Colonic mucosa (tissue), 4 donors: ENCODE results near the gene GNG7. TPM values are rescaled to one million over a fixed set of nuclear protein-coding genes. Genes with fewer than 3 reads are reported as not detected.

ENCODE experiments used
- DNase-seq: peaks from one replicate; pipeline ENCODE4 v3.0.0-alpha.2; 2020
- H3K27ac ChIP-seq: fragments of 200-600 bp; one replicate; pipeline ENCODE4 v1.8.0; 2021
- H3K27me3 ChIP-seq: fragments of 200-600 bp; one replicate; pipeline ENCODE4 v1.8.0; 2021
- H3K36me3 ChIP-seq: fragments of 200-600 bp; one replicate; pipeline ENCODE4 v1.8.0; 2021
- H3K4me1 ChIP-seq: fragments of 200-600 bp; one replicate; pipeline ENCODE4 v1.8.0; 2021; ENCODE audit warnings: mild to moderate bottlenecking
- H3K4me3 ChIP-seq: fragments of 200-600 bp; one replicate; pipeline ENCODE4 v1.8.0; 2021
- H3K9ac ChIP-seq, 2 donors: one replicate each; pipeline ENCODE4 v1.7.0; 2013; ENCODE audit warnings: control low read depth in 2 of 2, low read depth in 2 of 2, low read length in 2 of 2
- H3K9me3 ChIP-seq: fragments of 200-600 bp; one replicate; pipeline ENCODE4 v1.8.0; 2021
- intact Hi-C: fragments of 100-400 bp; cut with DNase I; formaldehyde crosslinking; loops from one replicate; pipeline ENCODE4 v1.14.1; 2022
- total RNA-seq, 2 donors: library from RNA; stranded (reverse); fragmentation: NEBNext Ultra II Directional in 1 of 2; extraction: Animal tissue kit (Norgen Biotek cat#: 25700) in 1 of 2; gene quantifications; one replicate each; pipeline ENCODE4 v1.2.1, GENCODE V29; 2021
- TF ChIP-seq, protein P1 (sequence below): fragments of 200-600 bp; IDR thresholded peaks from one replicate; pipeline ENCODE4 v1.8.0; 2022; ENCODE audit warnings: antibody characterized with exemption, mild to moderate bottlenecking
- donor health status: healthy.
- donor health status: DM: no; HTN: no; CAD: no.
- donor health status: DM: no; HTN: no; CAD: no.

GNG7 gene
- total RNA-seq, 2 donors from 2014 or later: 1.5 to 3.2 TPM

DNA sequence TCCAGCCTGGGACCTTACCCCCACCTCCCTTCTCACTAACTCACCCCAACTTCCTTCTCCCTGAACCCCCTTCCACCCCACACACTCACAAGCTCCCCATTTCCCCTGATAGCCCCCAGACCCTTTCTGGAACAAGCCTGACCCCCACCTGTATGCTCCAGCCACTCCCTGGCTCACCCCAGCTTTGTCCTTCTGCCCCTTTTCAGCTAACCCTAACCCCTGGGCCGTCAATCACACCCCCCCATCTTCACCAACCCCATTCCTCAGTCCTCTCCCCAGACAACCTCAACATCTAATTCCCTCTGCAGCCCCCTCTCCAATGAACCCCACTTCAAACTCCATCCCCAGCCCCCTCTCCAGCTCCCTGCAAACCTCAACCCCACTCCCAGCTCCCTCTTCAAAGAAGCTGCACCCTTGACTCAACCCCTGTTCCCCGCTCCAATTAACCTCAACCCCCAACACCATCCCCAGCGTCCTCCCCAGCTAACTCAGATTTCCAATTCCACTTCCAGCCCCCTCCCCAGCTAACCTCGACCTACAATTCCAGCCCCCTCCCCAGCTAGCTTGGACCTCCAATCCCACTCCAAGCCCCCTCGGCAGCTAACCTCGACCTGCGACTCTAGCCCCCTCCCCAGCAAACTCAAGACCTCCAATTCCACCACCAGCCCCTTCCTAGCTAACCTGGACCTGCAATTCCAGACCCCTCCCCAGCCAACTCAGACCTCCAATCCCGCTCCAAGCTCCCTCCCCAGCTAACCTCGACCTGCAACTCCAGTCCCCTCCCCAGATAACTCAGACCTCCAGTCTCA is 929 bp downstream of the GNG7 start:
- no peak for DNase-seq
- H3K9ac ChIP-seq: peak overlapping the region in 1 of 2 donors; percentile 84
- no peaks in the 10 kb centered on the region for H3K4me1 ChIP-seq
- intact Hi-C loops: no loop called here
- H3K36me3 ChIP-seq: no peaks in the 10 kb centered on the region
- H3K9me3 ChIP-seq: no peaks in the 10 kb centered on the region
- no peak overlapping the region for H3K27ac ChIP-seq
- peak overlapping the region; percentile 35 for H3K4me3 ChIP-seq
- TF ChIP-seq, protein P1, sequence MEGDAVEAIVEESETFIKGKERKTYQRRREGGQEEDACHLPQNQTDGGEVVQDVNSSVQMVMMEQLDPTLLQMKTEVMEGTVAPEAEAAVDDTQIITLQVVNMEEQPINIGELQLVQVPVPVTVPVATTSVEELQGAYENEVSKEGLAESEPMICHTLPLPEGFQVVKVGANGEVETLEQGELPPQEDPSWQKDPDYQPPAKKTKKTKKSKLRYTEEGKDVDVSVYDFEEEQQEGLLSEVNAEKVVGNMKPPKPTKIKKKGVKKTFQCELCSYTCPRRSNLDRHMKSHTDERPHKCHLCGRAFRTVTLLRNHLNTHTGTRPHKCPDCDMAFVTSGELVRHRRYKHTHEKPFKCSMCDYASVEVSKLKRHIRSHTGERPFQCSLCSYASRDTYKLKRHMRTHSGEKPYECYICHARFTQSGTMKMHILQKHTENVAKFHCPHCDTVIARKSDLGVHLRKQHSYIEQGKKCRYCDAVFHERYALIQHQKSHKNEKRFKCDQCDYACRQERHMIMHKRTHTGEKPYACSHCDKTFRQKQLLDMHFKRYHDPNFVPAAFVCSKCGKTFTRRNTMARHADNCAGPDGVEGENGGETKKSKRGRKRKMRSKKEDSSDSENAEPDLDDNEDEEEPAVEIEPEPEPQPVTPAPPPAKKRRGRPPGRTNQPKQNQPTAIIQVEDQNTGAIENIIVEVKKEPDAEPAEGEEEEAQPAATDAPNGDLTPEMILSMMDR: no peak
- no peaks in the 10 kb centered on the region for H3K27me3 ChIP-seq

DNA sequence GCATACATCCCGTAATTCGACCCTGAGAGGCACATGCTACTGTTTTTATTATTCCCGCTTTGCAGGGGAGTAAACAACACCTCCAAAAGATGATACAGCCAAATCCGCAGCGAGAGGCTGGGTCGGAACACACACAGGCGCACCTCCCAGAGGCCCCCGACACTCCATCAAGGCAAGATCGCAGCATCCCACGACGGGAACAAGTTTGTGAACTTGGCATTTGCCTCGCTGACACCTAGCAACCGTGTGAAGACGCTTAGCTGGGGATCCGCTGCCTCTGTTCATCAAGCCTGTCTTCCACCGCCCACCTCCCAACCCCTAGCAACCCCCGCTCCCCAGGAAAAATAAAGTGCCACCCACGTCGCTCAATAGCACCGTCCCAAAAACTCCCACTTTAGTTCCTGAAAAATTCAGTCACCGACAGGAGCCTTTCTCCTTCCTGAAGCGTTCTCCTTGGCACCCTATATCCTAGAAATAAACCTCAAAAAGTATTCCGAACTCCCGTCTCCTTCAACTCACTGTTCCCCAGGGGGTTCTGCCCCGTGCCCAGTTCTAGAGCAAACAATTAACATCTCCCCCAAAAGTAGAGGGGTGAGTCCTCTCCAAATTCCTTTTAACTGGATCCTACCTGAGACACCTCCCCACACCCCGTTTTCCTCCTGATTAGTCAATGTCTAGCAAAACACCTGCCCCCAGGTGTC is 1.7 kb downstream of the GNG7 start:
- Histone ChIP-seq H3K9me3 (no peaks in the 10 kb centered on the region), H3K4me3 (no peak overlapping the region), H3K27ac (no peak overlapping the region), H3K36me3 (no peaks in the 10 kb centered on the region), H3K27me3 (no peaks in the 10 kb centered on the region), H3K4me1 (no peaks in the 10 kb centered on the region), H3K9ac (no peak overlapping the region)
- no peak for DNase-seq
- intact Hi-C loops: no loop called here
- TF ChIP-seq, protein P1: no peak

DNA sequence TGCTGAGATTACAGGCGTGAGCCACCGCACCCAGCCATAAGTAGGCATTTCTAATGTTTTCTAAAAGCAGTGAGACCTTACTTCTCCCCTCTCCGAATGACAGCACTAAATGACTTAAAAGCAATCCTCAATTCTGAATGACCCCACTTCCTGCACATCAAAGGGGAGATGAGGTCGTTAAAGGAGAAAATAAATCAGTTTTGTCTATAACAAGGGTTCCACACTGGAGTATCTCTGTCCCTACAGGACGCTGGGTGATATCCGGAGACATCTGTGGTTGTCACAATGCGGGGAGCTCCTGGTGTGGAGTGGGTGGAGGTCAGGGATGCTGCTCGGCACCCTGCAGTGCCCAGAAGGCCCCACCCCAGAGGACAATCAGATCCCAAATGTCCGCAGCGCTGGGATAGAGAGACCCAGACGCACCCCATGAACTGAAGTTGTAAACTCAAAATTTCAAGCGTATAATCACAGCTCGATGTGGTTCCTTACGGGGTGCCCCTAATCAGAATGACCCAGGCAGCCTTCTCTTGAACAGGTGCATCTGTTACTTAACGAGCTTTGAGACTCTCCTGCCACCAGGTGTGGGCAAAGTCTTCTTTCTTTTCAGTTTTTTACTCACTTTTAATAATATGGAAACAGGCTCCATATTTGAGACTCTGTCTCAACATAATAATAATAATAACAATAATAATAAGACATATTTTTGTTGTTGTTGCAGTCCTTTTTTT is 2.9 kb downstream of the GNG7 start:
- Histone ChIP-seq H3K9me3 (no peaks in the 10 kb centered on the region), H3K9ac (no peak overlapping the region), H3K36me3 (no peaks in the 10 kb centered on the region), H3K27me3 (no peaks in the 10 kb centered on the region), H3K4me3 (no peak overlapping the region), H3K27ac (no peak overlapping the region), H3K4me1 (no peaks in the 10 kb centered on the region)
- TF ChIP-seq, protein P1: no peak
- no peak for DNase-seq
- intact Hi-C loops: no loop called here

DNA sequence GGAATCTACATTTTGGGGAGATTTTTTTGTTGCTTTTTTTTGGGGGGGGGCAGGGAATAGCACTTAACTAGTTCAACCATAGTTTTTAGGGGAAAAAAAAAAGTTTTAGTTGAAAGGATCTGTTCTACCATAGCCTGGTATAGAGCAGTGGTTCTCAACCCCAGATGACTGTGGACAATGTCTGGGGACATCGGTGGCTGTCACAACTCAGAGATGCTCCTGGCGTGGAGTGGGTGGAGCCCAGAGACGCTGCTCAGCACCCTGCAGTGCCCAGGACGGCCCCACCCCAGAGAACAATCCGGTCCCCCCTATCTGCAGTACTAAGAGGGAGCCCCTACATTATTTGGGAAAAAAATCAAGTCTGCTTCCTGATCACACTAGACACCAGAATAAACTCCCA is 8.3 kb downstream of the GNG7 start:
- H3K9ac ChIP-seq: no peak overlapping the region
- no peak overlapping the region for H3K27ac ChIP-seq
- no peaks in the 10 kb centered on the region for H3K27me3 ChIP-seq
- intact Hi-C loops: no loop called here
- no peak for DNase-seq
- H3K4me1 ChIP-seq: no peaks in the 10 kb centered on the region
- TF ChIP-seq, protein P1: no peak
- no peak overlapping the region for H3K4me3 ChIP-seq
- no peaks in the 10 kb centered on the region for H3K36me3 ChIP-seq
- H3K9me3 ChIP-seq: no peaks in the 10 kb centered on the region

DNA sequence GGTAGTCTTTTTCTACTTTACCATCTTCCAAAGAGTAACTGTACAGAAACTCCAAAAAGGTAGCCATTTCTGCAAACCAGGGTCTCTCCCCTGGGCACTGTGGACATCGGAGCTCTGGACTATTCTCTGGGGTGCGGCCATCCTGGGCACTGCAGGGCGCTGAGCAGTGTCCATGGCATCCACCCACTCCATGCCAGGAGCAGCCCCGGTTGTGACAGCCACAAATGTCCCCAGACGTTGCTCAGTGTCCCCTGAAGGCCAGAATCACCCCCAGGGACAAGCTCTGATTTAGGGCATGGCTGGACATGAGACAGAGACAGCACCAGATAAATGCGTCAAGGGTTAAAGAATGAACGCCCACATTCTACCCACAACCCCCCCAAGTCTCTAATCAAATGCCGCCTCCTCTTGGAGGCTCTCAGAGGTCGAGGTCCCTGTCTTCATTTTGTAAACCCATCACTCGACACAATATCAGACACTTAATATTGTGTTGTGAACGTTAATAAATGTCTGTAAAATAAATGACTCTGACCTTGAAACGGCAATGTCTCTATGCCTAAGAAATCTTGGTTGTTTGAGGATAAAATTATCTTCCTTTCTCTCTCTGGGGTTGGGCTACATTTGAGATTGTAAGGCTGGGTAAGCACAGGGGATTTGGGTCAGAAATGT is 8.9 kb downstream of the GNG7 start:
- TF ChIP-seq, protein P1: no peak

More for the DNA sequence above, 8.9 kb downstream of the GNG7 start:
- no peak for DNase-seq
- no peak overlapping the region for H3K9ac ChIP-seq
- intact Hi-C loops: no loop called here
- H3K4me1 ChIP-seq: no peaks in the 10 kb centered on the region
- no peaks in the 10 kb centered on the region for H3K27me3 ChIP-seq
- no peak overlapping the region for H3K27ac ChIP-seq
- H3K9me3 ChIP-seq: no peaks in the 10 kb centered on the region
- H3K4me3 ChIP-seq: no peak overlapping the region
- no peaks in the 10 kb centered on the region for H3K36me3 ChIP-seq
